Measurements from ENCODE around the gene SSRP1. TPM values are rescaled to one million over a fixed set of nuclear protein-coding genes. Genes with fewer than 3 reads are reported as not detected.
A peak's percentile ranks its signal among the peaks of the same experiment; 100 is the strongest.

Gene SSRP1
- total and polyA plus RNA-seq, 2 of the 13 experiments (the other 11 are each of a cell fraction or from before 2014, with no cell fraction given) = 93.6 to 129 TPM

GRCh38 chr11:57306940-57307565 lies 28.6 kb downstream of the SSRP1 start:
- no peak for DNase-seq (ENCODE audit: low spot score)
- Histone ChIP-seq H3K27ac (ENCODE audit: extremely low read length, insufficient read depth, low read length) (no peak overlapping the region), H3K9ac (ENCODE audit: insufficient read depth, low read depth, low read length) (no peak overlapping the region), H2AFZ (ENCODE audit: low read length) (no peak overlapping the region), H3K4me3 (replicated peaks in 1 of 3; ENCODE audit: insufficient read depth in 1 of 3, low read depth in 2 of 3, low read length in 3 of 3) (peak overlapping the region in 1 of 3 experiments; percentile 26; a peak in 1 of 6 replicates), H3K9me3 (ENCODE audit: low read length) (no peaks in the 10 kb centered on the region), H3K27me3 (ENCODE audit: control insufficient read depth in 1 of 2, insufficient read depth in 2 of 2, low read length in 2 of 2) (no peaks in the 10 kb centered on the region), H3K4me2 (ENCODE audit: low read depth, low read length) (peak overlapping the region; percentile 59), H3K79me2 (ENCODE audit: insufficient read depth, low read length) (peaks cover 6% of the 10 kb centered on the region), H3K36me3 (replicated peaks in 1 of 2; ENCODE audit: control insufficient read depth in 1 of 2, insufficient read depth in 2 of 2, low read length in 2 of 2) (peaks cover 7 to 18% of the 10 kb centered on the region in 2 experiments; a peak in 4 of 5 replicates), H4K20me1 (ENCODE audit: insufficient read depth, low read length) (no peaks in the 10 kb centered on the region), H3K4me1 (ENCODE audit: insufficient read depth, low read length) (peaks cover 80% of the 10 kb centered on the region)
- ChIA-PET POLR2A (interaction anchor here (2.8 kb wide), 1 partner anchor 15 kb away, joined by 11 read pairs; no protein-coding TSS in a partner anchor), CTCF (ENCODE audit: low intra/inter-chr PET ratio, low total read pairs) (no interaction called here)
- intact Hi-C loops (cut with micrococcal nuclease; ENCODE audit: unreplicated experiment) = no loop called here
- ATAC-seq = no peak
- BruUV-seq (replicated peaks) = no TSS peak
- TF ChIP-seq MIXL1 (CRISPR knock-in tag; IDR thresholded peaks at IDR 0.05) (no peak), HOXA3 (CRISPR knock-in tag; IDR thresholded peaks at IDR 0.05) (0 out of 2 replicates have a peak, but pooled peaks have one; percentile 7), ZNF687 (CRISPR knock-in tag; IDR thresholded peaks at IDR 0.05) (0 out of 2 replicates have a peak, but pooled peaks have one; percentile 15), REL (CRISPR knock-in tag; conservative IDR thresholded peaks at IDR 0.05) (no peak)
- in situ Hi-C loops (cut with HindIII; ENCODE audit: extremely low pct_ligation_motif_present, low pct_unique_long_range_greater_than_20kb) = no loop called here
- WGBS (ENCODE audit: low lambda C conversion rate) = 62% methylated on average over 9 of the region's 9 CpGs
- FAIRE-seq = no peak

Data from HepG2 (cell line).